Transverse colon (tissue), 3 donors: ENCODE results near the gene ZNF208.

Experiments used
- POLR2A ChIP-seq: fragments of 450-650 bp; IDR thresholded peaks from one replicate; pipeline ENCODE4 v1.6.1; 2016; ENCODE audit warnings: antibody characterized with exemption, mild to moderate bottlenecking, moderate library complexity
- POLR2AphosphoS5 ChIP-seq, 3 donors: sonication (generic); formaldehyde crosslinking; IDR thresholded peaks; one replicate each; pipeline ENCODE4 v1.6.1; 2016; ENCODE audit warnings: antibody characterized with exemption in 3 of 3

DNA sequence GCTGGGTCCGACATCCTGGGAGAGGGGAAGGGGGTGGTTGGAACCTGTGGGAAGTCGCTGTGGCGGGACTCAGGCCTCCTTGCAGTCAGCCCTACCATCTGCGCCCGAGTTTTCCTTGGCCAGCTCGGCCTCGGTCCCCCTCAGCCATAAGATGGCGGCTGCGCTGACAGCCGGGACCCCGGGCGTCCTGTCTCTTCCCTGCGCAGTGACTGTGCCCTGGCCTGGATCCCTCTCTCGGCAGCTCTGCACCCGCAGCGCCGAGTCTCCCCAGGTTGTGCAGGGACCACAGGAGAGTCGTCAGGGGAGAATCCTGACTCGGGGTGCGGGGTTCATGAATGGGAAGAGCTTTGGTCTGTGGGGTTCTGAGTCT, 41.9 kb upstream of the ZNF208 start:
- TF ChIP-seq POLR2AphosphoS5 (IDR thresholded peaks at IDR 0.05) (no peak), POLR2A (no peak)
